ENCODE data around the gene C8G.

DNA sequence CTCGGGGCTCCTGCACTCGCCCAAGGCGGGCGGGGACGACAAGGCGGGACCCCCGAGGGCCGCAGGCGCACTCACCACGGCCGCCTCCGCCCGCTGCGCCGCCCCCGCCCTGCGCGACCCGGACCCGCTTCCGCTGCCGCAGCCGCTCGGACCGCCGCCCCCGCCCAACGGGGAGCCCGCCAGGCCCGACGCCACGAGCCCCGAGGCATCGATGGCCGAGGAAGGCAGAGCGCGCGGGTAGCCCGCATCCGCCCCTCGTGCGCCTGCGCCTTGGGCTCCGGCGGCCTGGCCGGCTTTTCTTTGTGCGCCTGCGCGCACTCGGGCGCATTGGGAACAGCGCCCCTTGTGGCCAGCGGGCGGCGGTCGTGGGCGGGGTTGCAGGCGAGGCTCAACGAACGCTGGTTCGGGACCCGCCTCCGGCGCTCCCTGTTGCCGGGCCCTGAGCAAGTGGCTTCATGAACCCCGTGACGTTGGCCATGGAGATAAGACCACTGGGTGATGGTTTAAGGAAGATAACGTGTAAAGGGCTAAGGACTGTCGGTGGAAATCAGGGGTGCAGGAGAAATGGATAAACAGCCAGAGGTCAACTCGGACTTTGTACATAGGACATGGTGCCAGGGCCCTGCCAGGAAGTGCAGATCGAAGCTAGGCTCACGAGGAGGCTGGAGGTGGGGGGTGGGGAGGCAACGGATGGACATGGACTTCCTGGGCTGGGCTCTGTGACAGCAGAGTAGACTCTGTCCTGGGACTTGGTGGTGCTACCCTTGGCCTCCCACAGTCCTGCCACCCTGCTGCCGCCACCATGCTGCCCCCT is at the start of gene C8G, which contains the start of gene FBXW5:
- TF ChIP-seq, protein P1, sequence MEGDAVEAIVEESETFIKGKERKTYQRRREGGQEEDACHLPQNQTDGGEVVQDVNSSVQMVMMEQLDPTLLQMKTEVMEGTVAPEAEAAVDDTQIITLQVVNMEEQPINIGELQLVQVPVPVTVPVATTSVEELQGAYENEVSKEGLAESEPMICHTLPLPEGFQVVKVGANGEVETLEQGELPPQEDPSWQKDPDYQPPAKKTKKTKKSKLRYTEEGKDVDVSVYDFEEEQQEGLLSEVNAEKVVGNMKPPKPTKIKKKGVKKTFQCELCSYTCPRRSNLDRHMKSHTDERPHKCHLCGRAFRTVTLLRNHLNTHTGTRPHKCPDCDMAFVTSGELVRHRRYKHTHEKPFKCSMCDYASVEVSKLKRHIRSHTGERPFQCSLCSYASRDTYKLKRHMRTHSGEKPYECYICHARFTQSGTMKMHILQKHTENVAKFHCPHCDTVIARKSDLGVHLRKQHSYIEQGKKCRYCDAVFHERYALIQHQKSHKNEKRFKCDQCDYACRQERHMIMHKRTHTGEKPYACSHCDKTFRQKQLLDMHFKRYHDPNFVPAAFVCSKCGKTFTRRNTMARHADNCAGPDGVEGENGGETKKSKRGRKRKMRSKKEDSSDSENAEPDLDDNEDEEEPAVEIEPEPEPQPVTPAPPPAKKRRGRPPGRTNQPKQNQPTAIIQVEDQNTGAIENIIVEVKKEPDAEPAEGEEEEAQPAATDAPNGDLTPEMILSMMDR (IDR thresholded peaks at IDR 0.05) = peak; percentile 98 to 100 (median 99)
- peak in 2 of 4 donors; percentile 45 to 87 for TF ChIP-seq POLR2A (IDR thresholded peaks at IDR 0.05)

Measured in upper lobe of left lung (tissue), 4 donors.